Endothelial cell of umbilical vein (primary cell): ENCODE results near the gene GUF1.

ENCODE experiments used
- EZH2 ChIP-seq: IDR thresholded peaks from 2 replicates; pipeline ENCODE4 v1.6.1; 2012; ENCODE audit warnings: borderline replicate concordance, low read depth, mild to moderate bottlenecking, moderate library complexity, low read length, inconsistent platforms; ENCODE audit not compliant: severe bottlenecking
- GATA2 ChIP-seq: IDR thresholded peaks from 2 replicates; pipeline ENCODE4 v1.7.0; 2011; ENCODE audit warnings: low read depth, mild to moderate bottlenecking, moderate library complexity, mixed read lengths, low read length; ENCODE audit not compliant: insufficient read length, insufficient read depth
- JUN ChIP-seq: IDR thresholded peaks from 2 replicates; pipeline ENCODE4 v1.6.1; 2011; ENCODE audit warnings: borderline replicate concordance, low read depth; ENCODE audit not compliant: insufficient read length, insufficient read depth
- MYC ChIP-seq: IDR thresholded peaks from one replicate; pipeline ENCODE4 v1.6.1; 2011; ENCODE audit warnings: mild to moderate bottlenecking, low read depth, low read length
- POLR2A ChIP-seq: IDR thresholded peaks from 2 replicates; pipeline ENCODE4 v1.6.1; 2012; ENCODE audit warnings: low read depth, mild to moderate bottlenecking, control low read depth, low read length
- POLR2AphosphoS5 ChIP-seq: IDR thresholded peaks from 2 replicates; pipeline ENCODE4 v1.6.1; 2012; ENCODE audit warnings: low read depth, mild to moderate bottlenecking, control low read depth, low read length, moderate library complexity; ENCODE audit not compliant: insufficient read depth
- TF ChIP-seq, protein P1 (sequence below): IDR thresholded peaks from 2 replicates; pipeline ENCODE4 v1.6.1; 2011; ENCODE audit not compliant: insufficient read depth, insufficient read length
- TF ChIP-seq, protein P2 (sequence below), 2 donors: IDR thresholded peaks; 1 replicate in 1 of 2; 2 replicates in 1 of 2; pipeline ENCODE4 v1.5.1; 2011; ENCODE audit warnings: low read length in 2 of 2, mild to moderate bottlenecking in 2 of 2, moderate library complexity in 2 of 2, control low read depth in 1 of 2, inconsistent platforms in 1 of 2, low read depth in 1 of 2; ENCODE audit not compliant: insufficient read depth in 1 of 2; ENCODE audit errors: extremely low read depth in 1 of 2

DNA sequence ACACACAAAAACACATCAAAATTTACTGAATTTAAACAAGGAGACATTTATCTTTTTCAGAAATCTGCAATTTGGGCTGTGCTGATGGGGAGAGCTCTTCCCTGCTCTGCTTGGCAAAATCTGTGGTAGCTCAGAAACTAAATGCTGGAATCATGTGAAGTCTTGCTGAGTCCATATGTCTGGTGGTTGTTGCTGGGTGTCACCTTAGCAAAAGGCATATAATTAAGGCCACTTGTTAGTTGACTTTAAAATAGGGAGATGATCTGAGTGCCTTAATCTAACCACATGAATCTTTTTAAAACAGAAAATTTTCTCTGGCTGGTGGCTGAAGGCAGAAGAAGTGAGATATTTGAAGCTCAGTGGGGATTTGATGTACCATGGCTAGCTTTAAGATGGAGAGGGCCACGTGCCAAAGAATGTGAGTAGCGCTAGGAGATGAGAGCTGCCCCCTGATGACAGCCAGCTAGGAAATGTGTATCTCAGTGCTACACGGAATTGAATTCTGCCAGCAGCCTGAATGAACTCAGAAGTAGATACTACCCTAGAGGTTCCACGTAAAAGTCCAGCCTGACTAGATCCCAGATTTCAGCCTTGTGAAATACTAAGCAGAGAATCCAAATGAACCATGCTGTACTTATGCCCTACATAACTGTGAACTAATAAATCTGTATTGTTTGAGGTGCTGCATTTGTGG lies 7.6 kb upstream of the GUF1 start:
- TF ChIP-seq, protein P1, sequence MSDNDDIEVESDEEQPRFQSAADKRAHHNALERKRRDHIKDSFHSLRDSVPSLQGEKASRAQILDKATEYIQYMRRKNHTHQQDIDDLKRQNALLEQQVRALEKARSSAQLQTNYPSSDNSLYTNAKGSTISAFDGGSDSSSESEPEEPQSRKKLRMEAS, result no peak
- TF ChIP-seq POLR2AphosphoS5 (no peak), MYC (no peak), POLR2A (no peak), EZH2 (no peak), GATA2 (no peak), JUN (no peak)
- TF ChIP-seq, protein P2, sequence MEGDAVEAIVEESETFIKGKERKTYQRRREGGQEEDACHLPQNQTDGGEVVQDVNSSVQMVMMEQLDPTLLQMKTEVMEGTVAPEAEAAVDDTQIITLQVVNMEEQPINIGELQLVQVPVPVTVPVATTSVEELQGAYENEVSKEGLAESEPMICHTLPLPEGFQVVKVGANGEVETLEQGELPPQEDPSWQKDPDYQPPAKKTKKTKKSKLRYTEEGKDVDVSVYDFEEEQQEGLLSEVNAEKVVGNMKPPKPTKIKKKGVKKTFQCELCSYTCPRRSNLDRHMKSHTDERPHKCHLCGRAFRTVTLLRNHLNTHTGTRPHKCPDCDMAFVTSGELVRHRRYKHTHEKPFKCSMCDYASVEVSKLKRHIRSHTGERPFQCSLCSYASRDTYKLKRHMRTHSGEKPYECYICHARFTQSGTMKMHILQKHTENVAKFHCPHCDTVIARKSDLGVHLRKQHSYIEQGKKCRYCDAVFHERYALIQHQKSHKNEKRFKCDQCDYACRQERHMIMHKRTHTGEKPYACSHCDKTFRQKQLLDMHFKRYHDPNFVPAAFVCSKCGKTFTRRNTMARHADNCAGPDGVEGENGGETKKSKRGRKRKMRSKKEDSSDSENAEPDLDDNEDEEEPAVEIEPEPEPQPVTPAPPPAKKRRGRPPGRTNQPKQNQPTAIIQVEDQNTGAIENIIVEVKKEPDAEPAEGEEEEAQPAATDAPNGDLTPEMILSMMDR (IDR thresholded peaks at IDR 0.05; ENCODE audit: extremely low read depth in 1 of 2, insufficient read depth in 1 of 2, low read depth in 1 of 2, low read length in 2 of 2), result no peak
